ENCODE data around the gene TMPRSS15.

Gene TMPRSS15

DNA sequence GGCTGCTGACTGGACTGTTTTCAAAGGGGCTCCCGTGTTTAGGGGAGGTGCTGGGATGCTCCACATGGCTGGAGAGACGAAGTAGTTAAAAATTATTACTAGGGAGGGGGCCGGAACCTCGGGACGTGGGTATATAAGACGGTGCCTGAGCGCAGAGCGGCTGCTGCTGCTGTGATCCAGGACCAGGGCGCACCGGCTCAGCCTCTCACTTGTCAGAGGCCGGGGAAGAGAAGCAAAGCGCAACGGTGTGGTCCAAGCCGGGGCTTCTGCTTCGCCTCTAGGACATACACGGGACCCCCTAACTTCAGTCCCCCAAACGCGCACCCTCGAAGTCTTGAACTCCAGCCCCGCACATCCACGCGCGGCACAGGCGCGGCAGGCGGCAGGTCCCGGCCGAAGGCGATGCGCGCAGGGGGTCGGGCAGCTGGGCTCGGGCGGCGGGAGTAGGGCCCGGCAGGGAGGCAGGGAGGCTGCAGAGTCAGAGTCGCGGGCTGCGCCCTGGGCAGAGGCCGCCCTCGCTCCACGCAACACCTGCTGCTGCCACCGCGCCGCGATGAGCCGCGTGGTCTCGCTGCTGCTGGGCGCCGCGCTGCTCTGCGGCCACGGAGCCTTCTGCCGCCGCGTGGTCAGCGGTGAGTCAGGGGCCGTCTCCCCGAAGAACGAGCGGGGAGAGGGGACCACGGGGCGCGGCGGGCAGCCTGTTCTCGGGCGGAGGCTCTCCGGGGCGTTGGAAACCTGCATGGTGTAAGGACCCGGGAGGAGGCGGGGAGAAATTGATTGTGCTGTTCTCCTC is 158.7 kb downstream of the TMPRSS15 start, which contains the start of gene CHODL:
TSS of gene CHODL (plus strand) at position 163 of the 793 bp plus-strand sequence. CDS start at position 554, 391 bp downstream.
- H3K4me1 Mint-ChIP-seq: peaks cover 29% of the 10 kb centered on the region

DNA sequence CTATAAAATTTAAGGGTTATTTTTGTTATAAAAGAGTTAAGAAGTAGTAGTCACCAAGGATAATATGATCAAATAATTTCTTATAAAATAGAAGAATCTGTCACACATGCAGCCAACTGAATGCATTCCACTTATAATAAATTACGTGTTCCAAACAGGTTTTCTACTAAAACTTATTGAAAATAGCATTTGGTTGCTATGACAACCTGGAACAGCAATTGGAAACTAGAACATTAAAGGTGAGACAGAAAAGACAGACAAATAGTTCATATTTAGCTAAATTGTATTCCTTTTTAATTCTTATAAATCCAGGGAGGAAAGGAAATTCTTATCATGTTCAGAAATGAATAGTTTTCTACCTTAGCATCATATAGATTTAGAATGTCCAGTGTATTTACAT is 168.0 kb downstream of the TMPRSS15 start:
- H3K36me3 Mint-ChIP-seq (ENCODE audit: low read depth): no peaks in the 10 kb centered on the region
- TF ChIP-seq, protein P1, sequence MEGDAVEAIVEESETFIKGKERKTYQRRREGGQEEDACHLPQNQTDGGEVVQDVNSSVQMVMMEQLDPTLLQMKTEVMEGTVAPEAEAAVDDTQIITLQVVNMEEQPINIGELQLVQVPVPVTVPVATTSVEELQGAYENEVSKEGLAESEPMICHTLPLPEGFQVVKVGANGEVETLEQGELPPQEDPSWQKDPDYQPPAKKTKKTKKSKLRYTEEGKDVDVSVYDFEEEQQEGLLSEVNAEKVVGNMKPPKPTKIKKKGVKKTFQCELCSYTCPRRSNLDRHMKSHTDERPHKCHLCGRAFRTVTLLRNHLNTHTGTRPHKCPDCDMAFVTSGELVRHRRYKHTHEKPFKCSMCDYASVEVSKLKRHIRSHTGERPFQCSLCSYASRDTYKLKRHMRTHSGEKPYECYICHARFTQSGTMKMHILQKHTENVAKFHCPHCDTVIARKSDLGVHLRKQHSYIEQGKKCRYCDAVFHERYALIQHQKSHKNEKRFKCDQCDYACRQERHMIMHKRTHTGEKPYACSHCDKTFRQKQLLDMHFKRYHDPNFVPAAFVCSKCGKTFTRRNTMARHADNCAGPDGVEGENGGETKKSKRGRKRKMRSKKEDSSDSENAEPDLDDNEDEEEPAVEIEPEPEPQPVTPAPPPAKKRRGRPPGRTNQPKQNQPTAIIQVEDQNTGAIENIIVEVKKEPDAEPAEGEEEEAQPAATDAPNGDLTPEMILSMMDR (IDR thresholded peaks at IDR 0.05; ENCODE audit: unreplicated experiment in 3 of 3): no peak
- no peaks in the 10 kb centered on the region for H3K27me3 Mint-ChIP-seq (ENCODE audit: low read depth)
- no peak overlapping the region for H3K27ac Mint-ChIP-seq
- peaks cover 2% of the 10 kb centered on the region for H3K9me3 Mint-ChIP-seq
- no peak overlapping the region for H3K4me3 Mint-ChIP-seq
- no peaks in the 10 kb centered on the region for H3K4me1 Mint-ChIP-seq

More for the DNA sequence above, 158.7 kb downstream of the TMPRSS15 start, which contains the start of gene CHODL:
- H3K36me3 Mint-ChIP-seq (ENCODE audit: low read depth): no peaks in the 10 kb centered on the region
- H3K27ac Mint-ChIP-seq: peak within 1 kb of the TSS in 2 of 3 experiments; percentile 50 to 91
- H3K9me3 Mint-ChIP-seq: no peaks in the 10 kb centered on the region
- TF ChIP-seq, protein P1 (IDR thresholded peaks at IDR 0.05; ENCODE audit: unreplicated experiment in 3 of 3): no peak
- H3K4me3 Mint-ChIP-seq: peak within 1 kb of the TSS; percentile 89 to 96 (median 90)
- peaks cover 45% of the 10 kb centered on the region for H3K27me3 Mint-ChIP-seq (ENCODE audit: low read depth)

DNA sequence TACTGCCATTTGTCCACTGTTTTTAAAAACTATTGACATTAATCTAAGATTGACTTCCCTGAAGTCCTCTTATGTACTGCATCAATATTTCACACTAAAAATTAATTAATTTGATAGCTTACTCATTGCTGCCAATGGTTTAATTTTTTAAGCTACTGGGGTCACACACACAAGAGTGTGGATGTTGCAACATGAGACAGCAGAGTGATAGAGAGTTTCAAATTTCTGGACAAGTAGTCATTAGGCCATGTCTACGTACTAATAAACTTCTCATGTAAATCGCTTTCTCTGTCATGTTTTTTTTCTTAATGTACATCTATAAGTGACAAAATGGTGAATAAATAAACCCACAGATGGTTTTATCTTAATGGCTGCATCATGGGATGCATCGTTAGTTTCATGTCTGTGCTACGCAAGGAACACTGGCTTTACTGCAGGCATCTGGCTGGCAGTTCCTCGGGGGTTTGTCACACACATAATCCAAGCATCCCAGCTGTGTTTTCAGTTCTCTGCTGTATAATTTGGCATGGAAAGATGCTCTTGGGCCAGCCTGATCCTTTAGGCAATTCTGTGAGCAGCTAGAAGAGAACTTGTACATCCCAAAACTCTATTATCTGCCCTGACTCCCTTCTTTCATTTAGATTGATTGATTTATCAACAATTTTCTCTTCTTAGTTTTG is 175.4 kb downstream of the TMPRSS15 start:
- no peaks in the 10 kb centered on the region for H3K4me1 Mint-ChIP-seq
- H3K4me3 Mint-ChIP-seq: no peak overlapping the region
- TF ChIP-seq, protein P1 (IDR thresholded peaks at IDR 0.05; ENCODE audit: unreplicated experiment in 3 of 3): no peak
- H3K9me3 Mint-ChIP-seq: peaks cover 2% of the 10 kb centered on the region
- H3K27ac Mint-ChIP-seq: no peak overlapping the region
- H3K27me3 Mint-ChIP-seq (ENCODE audit: low read depth): no peaks in the 10 kb centered on the region
- H3K36me3 Mint-ChIP-seq (ENCODE audit: low read depth): no peaks in the 10 kb centered on the region

DNA sequence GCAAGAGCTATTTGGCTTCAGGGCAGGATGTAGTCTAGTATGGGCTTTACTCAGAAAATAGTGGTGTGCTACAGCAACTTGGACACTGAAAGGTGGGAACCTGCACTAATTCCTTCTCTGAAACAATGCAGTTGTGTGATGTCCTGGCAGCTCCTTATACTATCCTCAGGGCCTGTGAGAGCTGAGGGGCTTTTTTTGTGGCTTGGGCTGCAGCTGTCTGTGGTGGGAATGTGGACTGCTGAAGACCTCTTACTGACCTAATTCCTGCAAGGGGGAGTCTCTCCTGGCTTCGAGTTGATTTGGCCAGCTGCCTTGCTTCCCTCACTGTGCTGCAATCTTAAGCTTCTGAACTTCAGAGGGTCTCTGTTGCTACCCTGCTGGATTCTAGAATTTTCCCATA is 181.2 kb downstream of the TMPRSS15 start:
- Mint-ChIP-seq H3K4me3 (no peak overlapping the region), H3K27ac (no peak overlapping the region), H3K4me1 (peaks cover 5% of the 10 kb centered on the region), H3K27me3 (ENCODE audit: low read depth) (no peaks in the 10 kb centered on the region), H3K9me3 (peaks cover 28% of the 10 kb centered on the region), H3K36me3 (ENCODE audit: low read depth) (no peaks in the 10 kb centered on the region)
- TF ChIP-seq, protein P1 (IDR thresholded peaks at IDR 0.05; ENCODE audit: unreplicated experiment in 3 of 3): no peak

DNA sequence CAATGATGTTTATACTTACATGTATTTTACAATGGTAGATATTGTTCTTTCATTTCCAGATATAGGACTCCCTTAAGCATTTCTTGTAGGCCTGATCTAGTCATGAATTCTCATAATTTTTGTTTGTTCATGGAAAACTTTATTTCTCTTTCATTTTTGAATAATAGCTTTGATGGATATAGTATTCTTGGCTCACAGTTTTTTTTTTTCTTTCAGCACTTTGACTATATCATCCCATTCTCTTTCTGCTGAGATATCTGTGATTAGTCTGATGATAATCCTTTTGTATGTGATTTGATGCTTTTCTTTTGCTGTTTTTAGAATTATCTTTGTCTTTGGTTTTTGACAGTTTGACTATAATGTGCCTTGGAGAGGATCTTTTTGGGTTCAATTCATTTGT is 183.1 kb downstream of the TMPRSS15 start:
- H3K4me3 Mint-ChIP-seq: no peak overlapping the region
- TF ChIP-seq, protein P1 (IDR thresholded peaks at IDR 0.05; ENCODE audit: unreplicated experiment in 3 of 3): no peak
- H3K27me3 Mint-ChIP-seq (ENCODE audit: low read depth): no peaks in the 10 kb centered on the region
- H3K9me3 Mint-ChIP-seq: peaks cover 28% of the 10 kb centered on the region
- no peak overlapping the region for H3K27ac Mint-ChIP-seq
- H3K36me3 Mint-ChIP-seq (ENCODE audit: low read depth): no peaks in the 10 kb centered on the region
- H3K4me1 Mint-ChIP-seq: peaks cover 5% of the 10 kb centered on the region
